ENCODE measurements around the gene VGLL4. TPM values are rescaled to one million over a fixed set of nuclear protein-coding genes. Genes with fewer than 3 reads are reported as not detected.

VGLL4 gene
- polyA plus RNA-seq, 2 of the 4 experiments (the other 2 are of a cell fraction), result 24.7 to 28.1 TPM

GRCh38 chr3:11589706-11590105 is 54.0 kb downstream of the VGLL4 start:
- ATAC-seq (no peak), DNase-seq (ENCODE audit: low read depth in 1 of 2, low spot score in 1 of 2) (no peak), FAIRE-seq (no peak)
- no peaks in the 10 kb centered on the region for H3K9me3 ChIP-seq
- no peak overlapping the region for H3K27ac ChIP-seq
- POLR2A ChIA-PET, result no interaction called here
- no peak overlapping the region for H3K4me2 ChIP-seq
- CTCF ChIA-PET, result interaction anchor here (1.2 to 1.6 kb wide), 3 partner anchors 13 to 62 kb away, joined by 3 to 5 read pairs (median 4); no protein-coding TSS in a partner anchor
- H3K4me3 ChIP-seq, result no peak overlapping the region
- H3K4me1 ChIP-seq, result peaks cover 15% of the 10 kb centered on the region; the same call in 1 of the 3 replicates
- TF ChIP-seq RFX5 (IDR thresholded peaks at IDR 0.05) (no peak), HOXB5 (CRISPR knock-in tag; IDR thresholded peaks at IDR 0.05) (no peak), JUNB (IDR thresholded peaks at IDR 0.05) (no peak), HEYL (CRISPR knock-in tag; IDR thresholded peaks at IDR 0.05) (no peak), ELK1 (IDR thresholded peaks at IDR 0.05; ENCODE audit: low read depth, low read length) (no peak), EHF (CRISPR knock-in tag; IDR thresholded peaks at IDR 0.05) (no peak), BCL3 (IDR thresholded peaks at IDR 0.05) (no peak), HOXB13 (CRISPR knock-in tag; IDR thresholded peaks at IDR 0.05; ENCODE audit: low read depth) (no peak), ZFP36 (IDR thresholded peaks at IDR 0.05; ENCODE audit: borderline replicate concordance, partially characterized antibody) (no peak), JUN (IDR thresholded peaks at IDR 0.05) (no peak), EP300 (IDR thresholded peaks at IDR 0.05) (no peak)
- 83% methylated on average over 11 of the region's 11 CpGs for WGBS (ENCODE audit: missing lambda C conversion rate)

DNA sequence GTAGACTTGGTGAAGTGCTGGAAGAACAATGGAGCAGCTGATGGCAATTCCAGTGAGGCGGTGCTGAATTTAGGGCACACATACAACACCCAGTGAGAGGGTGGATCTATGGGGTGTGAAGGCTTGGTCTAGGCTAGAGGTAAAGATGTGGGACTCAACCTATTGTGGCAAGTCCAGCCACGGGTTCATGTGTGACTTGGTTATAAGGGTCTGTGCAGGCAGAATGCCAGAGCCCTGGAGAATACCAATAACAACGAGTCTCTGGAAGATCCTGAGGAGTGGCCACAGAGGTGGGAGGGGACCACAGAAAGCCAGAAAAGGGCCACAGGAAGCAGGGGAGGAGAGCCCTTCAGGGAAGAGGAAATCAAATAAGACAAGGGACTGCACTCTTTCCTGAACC is 55.0 kb downstream of the VGLL4 start:
- Histone ChIP-seq H3K4me2 (no peak overlapping the region), H3K4me1 (peaks cover 19% of the 10 kb centered on the region; the same call in 2 of the 3 replicates), H3K9me3 (no peaks in the 10 kb centered on the region), H3K4me3 (no peak overlapping the region), H3K27ac (no peak overlapping the region)
- CTCF ChIA-PET, result interaction anchor here (1.3 kb wide), 1 partner anchor 9 kb away, joined by 3 read pairs; no protein-coding TSS in a partner anchor
- TF ChIP-seq RFX5 (IDR thresholded peaks at IDR 0.05) (no peak), SREBF2 (IDR thresholded peaks at IDR 0.05) (no peak), EHMT2 (IDR thresholded peaks at IDR 0.05; ENCODE audit: low read depth) (no peak), FOXS1 (CRISPR knock-in tag; IDR thresholded peaks at IDR 0.05) (no peak), POLR2AphosphoS2 (conservative IDR thresholded peaks at IDR 0.05; ENCODE audit: low read length) (no peak), ZFP36 (IDR thresholded peaks at IDR 0.05; ENCODE audit: borderline replicate concordance, partially characterized antibody) (no peak), TFCP2L1 (CRISPR knock-in tag; IDR thresholded peaks at IDR 0.05) (no peak), TP53 (CRISPR knock-in tag; IDR thresholded peaks at IDR 0.05) (no peak)
- TF ChIP-seq, protein P1, sequence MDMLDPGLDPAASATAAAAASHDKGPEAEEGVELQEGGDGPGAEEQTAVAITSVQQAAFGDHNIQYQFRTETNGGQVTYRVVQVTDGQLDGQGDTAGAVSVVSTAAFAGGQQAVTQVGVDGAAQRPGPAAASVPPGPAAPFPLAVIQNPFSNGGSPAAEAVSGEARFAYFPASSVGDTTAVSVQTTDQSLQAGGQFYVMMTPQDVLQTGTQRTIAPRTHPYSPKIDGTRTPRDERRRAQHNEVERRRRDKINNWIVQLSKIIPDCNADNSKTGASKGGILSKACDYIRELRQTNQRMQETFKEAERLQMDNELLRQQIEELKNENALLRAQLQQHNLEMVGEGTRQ (IDR thresholded peaks at IDR 0.05), result no peak
- TF ChIP-seq, protein P2, sequence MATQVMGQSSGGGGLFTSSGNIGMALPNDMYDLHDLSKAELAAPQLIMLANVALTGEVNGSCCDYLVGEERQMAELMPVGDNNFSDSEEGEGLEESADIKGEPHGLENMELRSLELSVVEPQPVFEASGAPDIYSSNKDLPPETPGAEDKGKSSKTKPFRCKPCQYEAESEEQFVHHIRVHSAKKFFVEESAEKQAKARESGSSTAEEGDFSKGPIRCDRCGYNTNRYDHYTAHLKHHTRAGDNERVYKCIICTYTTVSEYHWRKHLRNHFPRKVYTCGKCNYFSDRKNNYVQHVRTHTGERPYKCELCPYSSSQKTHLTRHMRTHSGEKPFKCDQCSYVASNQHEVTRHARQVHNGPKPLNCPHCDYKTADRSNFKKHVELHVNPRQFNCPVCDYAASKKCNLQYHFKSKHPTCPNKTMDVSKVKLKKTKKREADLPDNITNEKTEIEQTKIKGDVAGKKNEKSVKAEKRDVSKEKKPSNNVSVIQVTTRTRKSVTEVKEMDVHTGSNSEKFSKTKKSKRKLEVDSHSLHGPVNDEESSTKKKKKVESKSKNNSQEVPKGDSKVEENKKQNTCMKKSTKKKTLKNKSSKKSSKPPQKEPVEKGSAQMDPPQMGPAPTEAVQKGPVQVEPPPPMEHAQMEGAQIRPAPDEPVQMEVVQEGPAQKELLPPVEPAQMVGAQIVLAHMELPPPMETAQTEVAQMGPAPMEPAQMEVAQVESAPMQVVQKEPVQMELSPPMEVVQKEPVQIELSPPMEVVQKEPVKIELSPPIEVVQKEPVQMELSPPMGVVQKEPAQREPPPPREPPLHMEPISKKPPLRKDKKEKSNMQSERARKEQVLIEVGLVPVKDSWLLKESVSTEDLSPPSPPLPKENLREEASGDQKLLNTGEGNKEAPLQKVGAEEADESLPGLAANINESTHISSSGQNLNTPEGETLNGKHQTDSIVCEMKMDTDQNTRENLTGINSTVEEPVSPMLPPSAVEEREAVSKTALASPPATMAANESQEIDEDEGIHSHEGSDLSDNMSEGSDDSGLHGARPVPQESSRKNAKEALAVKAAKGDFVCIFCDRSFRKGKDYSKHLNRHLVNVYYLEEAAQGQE (IDR thresholded peaks at IDR 0.05), result no peak
- no peak for DNase-seq (ENCODE audit: low read depth in 1 of 2, low spot score in 1 of 2)
- no peak for FAIRE-seq
- POLR2A ChIA-PET, result no interaction called here
- 60% methylated on average over 3 of the region's 3 CpGs for WGBS (ENCODE audit: missing lambda C conversion rate)
- ATAC-seq, result no peak

All from A549 (cell line).